ENCODE results near the gene ZBTB11. TPM values are rescaled to one million over a fixed set of nuclear protein-coding genes. Genes with fewer than 3 reads are reported as not detected.
"Not testable (repeated sequence)": the region's sequence is repeated elsewhere in the genome, so short reads cannot be mapped to it uniquely, and the experiment has no call there.

The ZBTB11 gene
- polyA plus RNA-seq, 3 donors: 5.1 to 20.2 (median 6.8) TPM

DNA sequence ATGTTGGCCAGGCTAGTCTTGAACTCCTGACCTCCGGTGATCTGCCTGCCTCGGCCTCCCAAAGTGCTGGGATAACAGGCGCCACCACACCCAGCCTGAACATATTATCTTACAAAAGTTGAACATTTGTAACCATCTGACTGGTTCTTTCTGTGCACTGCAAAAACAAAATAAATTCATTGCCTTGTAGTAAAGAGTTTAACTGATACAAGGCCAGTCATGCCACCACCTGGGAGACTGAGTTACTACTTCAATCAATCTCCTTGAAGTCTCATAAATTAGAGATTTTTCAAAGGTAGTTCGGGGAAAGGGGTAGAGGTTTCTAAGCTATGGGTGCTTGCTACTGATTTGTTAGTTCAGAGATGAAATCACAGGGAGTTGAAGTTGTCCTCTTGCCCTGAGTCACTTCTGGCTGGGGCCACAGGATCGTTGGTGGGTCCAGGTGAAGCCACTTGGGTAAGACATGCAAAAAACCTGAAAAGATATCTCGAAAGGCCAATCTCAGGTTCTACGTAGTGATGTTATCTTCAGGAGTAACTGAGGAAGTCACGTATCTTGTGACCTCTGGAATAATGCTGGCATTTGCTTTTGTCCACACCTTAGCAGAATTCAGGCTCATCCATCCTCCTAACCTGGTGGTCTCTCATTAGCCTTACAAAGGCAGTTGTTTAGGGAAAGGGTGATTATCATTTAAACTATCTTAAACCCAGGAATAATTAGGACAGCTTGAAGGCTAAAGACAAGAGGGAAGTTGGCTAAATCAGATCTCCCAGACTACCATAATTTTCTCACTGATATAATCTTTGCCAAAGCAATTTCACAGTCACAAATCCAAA lies 33.7 kb downstream of the ZBTB11 start:
- Histone ChIP-seq H3K4me1 (ENCODE audit: control insufficient read depth in 1 of 2, insufficient read depth in 2 of 2, low read length in 2 of 2) (no peaks in the 10 kb centered on the region), H3K36me3 (replicated peaks in 1 of 2; ENCODE audit: control insufficient read depth in 1 of 2, insufficient read depth in 2 of 2, low read length in 2 of 2) (peaks cover 8 to 27% of the 10 kb centered on the region in 2 donors), H3K4me2 (replicated peaks; ENCODE audit: extremely low read depth, low read length, poor library complexity, severe bottlenecking) (no peak overlapping the region), H3K4me3 (replicated peaks in 1 of 3; ENCODE audit: low read depth in 2 of 3, low read length in 3 of 3) (no peak overlapping the region), H3K9ac (ENCODE audit: insufficient read depth, low read length, poor library complexity, severe bottlenecking) (no peak overlapping the region), H2AFZ (ENCODE audit: insufficient read depth, low read depth, low read length, poor library complexity, severe bottlenecking) (no peak overlapping the region), H3K9me3 (replicated peaks in 1 of 2; ENCODE audit: control insufficient read depth in 1 of 2, insufficient read depth in 1 of 2, low read length in 2 of 2) (no peaks in the 10 kb centered on the region), H4K20me1 (ENCODE audit: insufficient read depth, low read length) (no peaks in the 10 kb centered on the region), H3K79me2 (ENCODE audit: insufficient read depth, low read length) (no peaks in the 10 kb centered on the region), H3K27me3 (ENCODE audit: control insufficient read depth in 2 of 2, insufficient read depth in 2 of 2, low read length in 2 of 2) (no peaks in the 10 kb centered on the region), H3K27ac (ENCODE audit: low read depth in 1 of 2, low read length in 2 of 2) (no peak overlapping the region)
- WGBS (ENCODE audit: insufficient coverage): 98% methylated on average over 7 of the region's 8 CpGs
- intact Hi-C loops (cut with micrococcal nuclease): no loop called here
- no peaks in the 10 kb centered on the region for H3K4me1 Mint-ChIP-seq
- no peak overlapping the region for H3K27ac Mint-ChIP-seq
- H3K36me3 Mint-ChIP-seq: peaks cover 11 to 21% of the 10 kb centered on the region in 2 donors
- DNase-seq: no peak
- TF ChIP-seq, protein P1, sequence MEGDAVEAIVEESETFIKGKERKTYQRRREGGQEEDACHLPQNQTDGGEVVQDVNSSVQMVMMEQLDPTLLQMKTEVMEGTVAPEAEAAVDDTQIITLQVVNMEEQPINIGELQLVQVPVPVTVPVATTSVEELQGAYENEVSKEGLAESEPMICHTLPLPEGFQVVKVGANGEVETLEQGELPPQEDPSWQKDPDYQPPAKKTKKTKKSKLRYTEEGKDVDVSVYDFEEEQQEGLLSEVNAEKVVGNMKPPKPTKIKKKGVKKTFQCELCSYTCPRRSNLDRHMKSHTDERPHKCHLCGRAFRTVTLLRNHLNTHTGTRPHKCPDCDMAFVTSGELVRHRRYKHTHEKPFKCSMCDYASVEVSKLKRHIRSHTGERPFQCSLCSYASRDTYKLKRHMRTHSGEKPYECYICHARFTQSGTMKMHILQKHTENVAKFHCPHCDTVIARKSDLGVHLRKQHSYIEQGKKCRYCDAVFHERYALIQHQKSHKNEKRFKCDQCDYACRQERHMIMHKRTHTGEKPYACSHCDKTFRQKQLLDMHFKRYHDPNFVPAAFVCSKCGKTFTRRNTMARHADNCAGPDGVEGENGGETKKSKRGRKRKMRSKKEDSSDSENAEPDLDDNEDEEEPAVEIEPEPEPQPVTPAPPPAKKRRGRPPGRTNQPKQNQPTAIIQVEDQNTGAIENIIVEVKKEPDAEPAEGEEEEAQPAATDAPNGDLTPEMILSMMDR (IDR thresholded peaks at IDR 0.05): no peak
- no peak overlapping the region for H3K4me3 Mint-ChIP-seq
- H3K9me3 Mint-ChIP-seq: no peaks in the 10 kb centered on the region
- H3K27me3 Mint-ChIP-seq (ENCODE audit: low read depth in 3 of 3): peaks cover 0 to 2% (median 1%) of the 10 kb centered on the region in 3 donors

DNA sequence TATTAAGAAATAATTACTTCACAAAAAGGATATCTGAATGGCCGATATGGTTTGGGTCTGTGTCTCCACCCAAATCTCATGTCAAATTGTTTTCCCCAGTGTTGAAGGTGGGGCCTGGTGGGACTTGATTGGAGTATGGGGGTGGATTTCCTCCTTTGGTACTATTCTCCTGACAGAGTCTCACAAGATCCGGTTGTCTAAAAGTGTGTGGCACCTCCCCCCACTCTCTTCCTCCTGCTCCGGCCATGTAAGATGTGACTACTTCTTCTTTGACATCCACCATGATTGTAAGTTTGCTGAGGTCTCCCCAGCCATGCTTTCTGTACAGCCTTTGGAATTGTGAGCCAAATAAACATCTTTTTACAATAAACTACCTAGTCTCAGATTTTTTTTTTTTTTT lies 34.5 kb downstream of the ZBTB11 start:
- Mint-ChIP-seq H3K27ac (no peak overlapping the region), H3K9me3 (no peaks in the 10 kb centered on the region), H3K4me3 (no peak overlapping the region), H3K4me1 (no peaks in the 10 kb centered on the region), H3K36me3 (peaks cover 11 to 15% of the 10 kb centered on the region in 2 donors), H3K27me3 (ENCODE audit: low read depth in 3 of 3) (peaks cover 0 to 2% (median 1%) of the 10 kb centered on the region in 3 donors)
- no peak overlapping the region for H3K4me2 ChIP-seq (replicated peaks; ENCODE audit: extremely low read depth, low read length, poor library complexity, severe bottlenecking)
- H2AFZ ChIP-seq (ENCODE audit: insufficient read depth, low read depth, low read length, poor library complexity, severe bottlenecking): no peak overlapping the region
- H3K79me2 ChIP-seq (ENCODE audit: insufficient read depth, low read length): no peaks in the 10 kb centered on the region
- H3K27ac ChIP-seq (ENCODE audit: low read depth in 1 of 2, low read length in 2 of 2): no peak overlapping the region
- TF ChIP-seq, protein P1 (IDR thresholded peaks at IDR 0.05): no peak
- no peaks in the 10 kb centered on the region for H3K4me1 ChIP-seq (ENCODE audit: control insufficient read depth in 1 of 2, insufficient read depth in 2 of 2, low read length in 2 of 2)
- peaks cover under 1 to 19% of the 10 kb centered on the region in 2 donors for H3K36me3 ChIP-seq (replicated peaks in 1 of 2; ENCODE audit: control insufficient read depth in 1 of 2, insufficient read depth in 2 of 2, low read length in 2 of 2)
- intact Hi-C loops (cut with micrococcal nuclease): no loop called here
- no peaks in the 10 kb centered on the region for H3K27me3 ChIP-seq (ENCODE audit: control insufficient read depth in 2 of 2, insufficient read depth in 2 of 2, low read length in 2 of 2)
- no peak overlapping the region for H3K9ac ChIP-seq (ENCODE audit: insufficient read depth, low read length, poor library complexity, severe bottlenecking)
- no CpG with 5 or more reads among the region's 3 CpGs for WGBS (ENCODE audit: insufficient coverage)
- no peak overlapping the region for H3K4me3 ChIP-seq (replicated peaks in 1 of 3; ENCODE audit: low read depth in 2 of 3, low read length in 3 of 3)
- DNase-seq: no peak
- no peaks in the 10 kb centered on the region for H3K9me3 ChIP-seq (replicated peaks in 1 of 2; ENCODE audit: control insufficient read depth in 1 of 2, insufficient read depth in 1 of 2, low read length in 2 of 2)
- no peaks in the 10 kb centered on the region for H4K20me1 ChIP-seq (ENCODE audit: insufficient read depth, low read length)

DNA sequence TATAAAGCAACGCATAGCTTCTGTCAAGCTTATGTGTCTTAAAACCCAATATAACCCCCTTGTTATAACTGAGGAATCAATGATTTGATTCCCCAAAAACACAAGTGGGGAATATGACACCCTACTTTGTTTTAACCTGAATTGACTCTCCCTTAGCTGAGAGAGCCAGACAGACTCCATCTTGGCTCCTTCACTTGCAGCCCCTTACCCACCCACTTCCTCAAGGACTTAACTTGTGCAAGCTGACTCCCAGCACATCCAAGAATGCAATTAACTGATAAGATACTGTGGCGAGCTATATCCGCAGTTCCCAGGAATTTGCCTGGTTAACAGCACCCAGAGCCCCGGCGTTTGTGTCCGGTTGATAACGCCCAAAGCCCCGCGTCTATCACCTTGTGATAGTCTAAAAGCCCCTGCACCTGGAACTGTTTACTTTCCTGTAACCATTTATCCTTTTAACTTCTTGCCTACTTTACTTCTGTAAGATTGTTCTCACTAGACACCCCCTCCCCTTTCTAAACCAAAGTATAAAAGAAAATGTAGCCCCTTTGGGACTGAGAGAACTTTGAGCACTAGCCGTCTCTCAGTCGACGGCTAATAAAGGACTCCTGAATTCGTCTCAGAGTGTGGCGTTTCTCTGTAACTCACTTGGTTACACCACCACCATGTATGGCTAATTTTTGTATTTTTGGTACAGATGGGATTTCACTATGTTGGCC lies 35.4 kb downstream of the ZBTB11 start:
- peaks cover 10 to 13% of the 10 kb centered on the region in 2 donors for H3K36me3 Mint-ChIP-seq
- H3K4me2 ChIP-seq (replicated peaks; ENCODE audit: extremely low read depth, low read length, poor library complexity, severe bottlenecking); intact Hi-C loops (cut with micrococcal nuclease): not testable (repeated sequence)

More for the DNA sequence above, 35.4 kb downstream of the ZBTB11 start:
- H3K27me3 Mint-ChIP-seq (ENCODE audit: low read depth in 3 of 3); H3K9ac ChIP-seq (ENCODE audit: insufficient read depth, low read length, poor library complexity, severe bottlenecking); H3K9me3 ChIP-seq (replicated peaks in 1 of 2; ENCODE audit: control insufficient read depth in 1 of 2, insufficient read depth in 1 of 2, low read length in 2 of 2); H3K4me3 ChIP-seq (replicated peaks in 1 of 3; ENCODE audit: low read depth in 2 of 3, low read length in 3 of 3); H4K20me1 ChIP-seq (ENCODE audit: insufficient read depth, low read length); H3K27ac ChIP-seq (ENCODE audit: low read depth in 1 of 2, low read length in 2 of 2); DNase-seq; H3K79me2 ChIP-seq (ENCODE audit: insufficient read depth, low read length); H3K4me3 Mint-ChIP-seq; H3K4me1 Mint-ChIP-seq; H3K27me3 ChIP-seq (ENCODE audit: control insufficient read depth in 2 of 2, insufficient read depth in 2 of 2, low read length in 2 of 2); H3K9me3 Mint-ChIP-seq; H2AFZ ChIP-seq (ENCODE audit: insufficient read depth, low read depth, low read length, poor library complexity, severe bottlenecking); H3K4me1 ChIP-seq (ENCODE audit: control insufficient read depth in 1 of 2, insufficient read depth in 2 of 2, low read length in 2 of 2): not testable (repeated sequence)
- WGBS (ENCODE audit: insufficient coverage): 93% methylated on average over 8 of the region's 14 CpGs
- peaks cover 0 to 11% of the 10 kb centered on the region in 2 donors for H3K36me3 ChIP-seq (replicated peaks in 1 of 2; ENCODE audit: control insufficient read depth in 1 of 2, insufficient read depth in 2 of 2, low read length in 2 of 2)
- peak overlapping the region in 1 of 7 donors; percentile 54 for H3K27ac Mint-ChIP-seq
